HG02678 (cell line): ENCODE results near the gene SNX10.

ENCODE experiments used
- ATAC-seq: cut with Tn5 transposase; IDR thresholded peaks from one replicate; pipeline ENCODE4 v1.9.1; 2021; ENCODE audit warnings: mild to moderate bottlenecking, moderate library complexity; ENCODE audit not compliant: unreplicated experiment

The SNX10 gene

DNA sequence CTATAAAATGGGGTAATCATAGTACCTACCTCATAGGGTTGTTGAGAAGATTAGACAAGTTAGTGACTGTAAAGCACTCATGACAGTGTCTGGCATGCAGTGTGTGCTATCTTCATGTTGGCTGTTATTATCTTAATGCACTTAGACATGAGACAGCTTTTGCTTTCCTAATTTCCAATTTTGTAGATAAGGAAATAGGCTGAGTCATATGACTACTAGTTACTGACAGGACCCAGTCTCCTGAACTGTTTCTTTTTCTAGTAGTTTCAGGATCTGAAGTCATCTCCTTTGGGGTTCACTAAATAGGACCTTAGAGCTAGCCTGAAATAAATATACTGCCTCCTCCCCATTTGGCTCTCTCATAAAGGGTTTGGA is 74.2 kb downstream of the SNX10 start:
- ATAC-seq: no peak

DNA sequence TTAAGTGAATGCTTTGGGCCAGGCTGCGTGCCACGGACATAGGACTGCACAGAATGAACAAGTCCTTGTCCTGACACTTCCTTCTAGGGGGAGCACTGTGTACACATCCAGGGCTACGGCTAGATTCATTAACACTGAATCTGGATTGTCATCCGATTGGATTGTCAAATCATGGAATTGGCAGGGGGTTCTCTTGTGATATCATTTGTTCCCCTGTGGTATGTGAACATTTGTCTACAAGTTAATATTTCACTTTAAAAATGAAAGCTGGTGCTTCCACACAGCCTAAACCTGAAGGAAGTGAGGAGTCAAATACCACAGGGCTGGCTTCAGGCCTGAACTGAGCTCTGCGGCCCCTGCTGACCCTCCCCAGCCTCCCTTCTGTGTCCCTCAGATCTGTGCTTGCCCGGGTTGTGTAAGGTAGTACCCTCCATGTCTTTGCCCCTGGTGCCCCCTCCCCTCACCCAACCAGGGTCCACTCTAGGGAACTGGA is 75.6 kb downstream of the SNX10 start:
- no peak for ATAC-seq

DNA sequence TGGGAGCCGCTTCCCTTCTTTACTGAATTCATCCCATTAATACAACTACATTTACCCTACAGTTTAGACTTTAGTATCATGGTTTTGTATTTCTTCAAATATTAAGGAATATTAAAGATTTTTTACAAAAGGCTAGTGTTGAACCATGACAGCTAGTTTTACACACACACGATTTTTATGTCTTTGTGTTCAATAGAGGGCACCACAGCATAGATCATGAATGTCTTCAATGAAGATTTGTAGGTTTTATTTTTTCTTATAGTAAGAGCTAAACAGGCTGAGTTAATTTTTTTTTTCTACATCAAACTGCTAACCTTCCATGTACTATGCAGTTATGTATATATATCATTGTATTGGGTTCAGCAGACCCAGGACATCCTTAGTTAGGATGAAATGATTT is 76.9 kb downstream of the SNX10 start:
- ATAC-seq: no peak

DNA sequence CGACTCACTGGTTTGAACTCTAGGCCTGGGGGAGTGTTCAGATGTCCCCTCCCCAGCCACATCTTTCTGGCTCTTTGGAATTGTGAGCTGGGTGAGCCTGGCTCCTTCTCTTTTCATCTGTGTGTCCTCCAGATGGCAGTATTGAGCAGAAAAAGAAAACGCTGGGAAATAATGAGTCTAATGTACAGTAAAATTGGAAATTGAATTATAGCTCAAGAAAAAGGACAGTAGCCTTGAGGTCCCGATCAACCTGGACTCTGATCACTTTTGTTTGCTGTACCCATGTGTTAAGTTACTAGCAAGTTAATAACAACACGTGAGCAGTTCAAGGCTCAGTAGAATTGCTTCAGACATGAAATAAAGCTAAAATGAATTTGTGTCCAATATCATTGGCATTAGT is 77.9 kb downstream of the SNX10 start:
- ATAC-seq: no peak

DNA sequence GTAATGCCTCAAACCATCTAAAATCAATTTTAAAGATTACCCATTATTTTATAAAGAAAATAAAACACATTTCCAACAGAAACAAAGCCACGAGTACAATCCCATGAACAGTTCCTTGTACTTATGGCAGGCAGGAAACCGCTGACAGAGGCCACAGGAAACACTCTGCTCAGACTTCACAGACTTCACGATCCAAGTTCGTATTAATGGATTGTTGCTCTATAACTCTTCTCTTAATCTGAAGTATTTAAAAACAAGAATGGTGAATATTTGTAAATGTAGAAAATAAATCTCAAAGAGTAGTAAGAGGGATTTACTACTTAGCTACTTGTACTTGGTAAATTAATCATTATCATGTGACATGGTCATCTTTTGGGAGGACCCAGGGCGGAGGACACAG is 78.3 kb downstream of the SNX10 start:
- ATAC-seq: no peak

DNA sequence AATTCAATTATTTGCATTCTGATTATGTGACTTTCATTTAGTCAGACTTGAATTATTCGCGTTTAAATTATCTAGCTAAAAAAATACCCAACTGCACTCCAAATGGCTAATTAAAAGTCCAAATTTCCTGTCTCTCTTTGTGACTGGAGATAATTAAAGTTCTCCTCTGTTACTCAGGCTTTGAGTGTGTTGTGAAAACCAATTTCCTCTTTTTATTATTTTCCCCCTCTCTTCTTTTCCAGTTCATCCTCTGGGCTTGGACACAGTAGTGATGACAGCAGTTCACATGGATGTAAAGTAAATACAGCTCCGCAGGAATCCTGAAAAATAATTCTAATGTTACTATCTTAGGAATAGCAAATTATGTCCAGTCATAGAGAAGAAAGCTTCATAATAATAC is 80.6 kb downstream of the SNX10 start:
- no peak for ATAC-seq

DNA sequence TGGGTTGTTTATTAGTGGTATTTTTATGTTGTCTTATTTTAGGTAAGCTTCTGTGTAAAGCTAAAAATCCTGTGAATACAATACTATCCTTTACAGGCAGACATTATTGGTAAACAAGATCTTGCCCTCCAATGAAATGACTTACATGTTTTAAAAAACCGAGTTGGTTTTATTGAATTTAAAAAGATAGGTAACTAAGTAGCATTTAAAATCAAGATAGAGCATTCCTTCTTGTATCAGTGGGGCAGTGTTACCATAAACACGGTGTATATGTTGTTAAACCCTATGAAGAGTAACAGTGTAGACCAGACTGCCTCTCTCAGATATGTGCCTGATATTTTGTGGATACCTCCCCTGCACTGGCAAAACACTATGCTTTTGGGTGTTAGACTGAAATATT is 81.0 kb downstream of the SNX10 start:
- no peak for ATAC-seq

DNA sequence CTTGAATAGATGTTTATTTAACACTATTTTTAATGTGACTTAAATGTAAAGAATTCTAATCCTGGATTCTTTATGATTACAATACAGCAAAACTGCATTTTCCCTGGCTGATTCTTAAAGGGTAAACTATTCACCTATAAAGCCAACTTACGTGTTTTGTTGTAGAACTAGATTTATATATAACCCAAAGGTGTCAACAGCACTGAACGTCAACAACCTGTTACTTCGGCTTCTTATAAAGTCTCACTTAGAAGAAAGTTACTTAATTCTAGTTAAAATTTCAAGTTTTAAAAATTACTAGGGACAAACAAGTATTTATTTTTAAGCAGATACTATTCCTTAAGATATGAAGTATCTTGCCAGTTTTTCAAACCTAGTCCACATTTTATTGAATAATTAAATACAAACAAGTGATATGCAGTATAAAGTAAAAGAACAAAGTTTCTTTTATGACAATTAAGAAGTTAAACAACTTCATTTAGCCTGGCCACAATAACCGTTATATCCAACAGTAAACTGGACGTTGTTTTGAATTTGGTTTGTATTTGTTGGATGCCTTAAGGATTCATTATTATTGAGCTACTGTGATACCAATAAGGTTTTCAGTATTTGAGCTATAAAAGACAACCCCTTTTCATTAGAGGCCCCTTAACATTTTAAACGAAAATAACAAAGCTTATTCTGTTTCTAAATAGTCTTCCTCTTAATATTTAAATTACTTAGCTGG is 83.1 kb downstream of the SNX10 start:
- no peak for ATAC-seq

DNA sequence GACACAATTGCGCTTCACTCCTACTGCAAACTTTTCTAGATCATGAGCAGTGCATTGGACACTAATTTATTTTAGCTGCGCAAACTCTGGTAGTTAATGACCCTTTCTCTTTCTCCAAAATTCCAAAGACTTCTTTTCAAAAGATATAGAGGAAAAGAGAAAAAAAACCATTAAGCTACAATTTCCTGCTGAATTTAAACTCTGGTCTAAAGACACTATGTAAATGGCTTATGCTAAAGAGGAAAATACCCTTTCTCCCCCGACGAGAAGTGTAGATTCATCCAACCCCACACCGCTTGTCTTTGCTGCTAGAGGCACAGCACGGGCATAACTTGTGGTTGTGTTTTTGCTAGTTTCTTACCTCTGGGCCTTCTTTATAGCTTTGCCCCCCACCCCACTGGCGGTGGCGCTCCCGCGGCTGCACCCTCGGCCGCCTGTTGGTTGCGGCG is 84.1 kb downstream of the SNX10 start:
- peak; percentile 24 for ATAC-seq

DNA sequence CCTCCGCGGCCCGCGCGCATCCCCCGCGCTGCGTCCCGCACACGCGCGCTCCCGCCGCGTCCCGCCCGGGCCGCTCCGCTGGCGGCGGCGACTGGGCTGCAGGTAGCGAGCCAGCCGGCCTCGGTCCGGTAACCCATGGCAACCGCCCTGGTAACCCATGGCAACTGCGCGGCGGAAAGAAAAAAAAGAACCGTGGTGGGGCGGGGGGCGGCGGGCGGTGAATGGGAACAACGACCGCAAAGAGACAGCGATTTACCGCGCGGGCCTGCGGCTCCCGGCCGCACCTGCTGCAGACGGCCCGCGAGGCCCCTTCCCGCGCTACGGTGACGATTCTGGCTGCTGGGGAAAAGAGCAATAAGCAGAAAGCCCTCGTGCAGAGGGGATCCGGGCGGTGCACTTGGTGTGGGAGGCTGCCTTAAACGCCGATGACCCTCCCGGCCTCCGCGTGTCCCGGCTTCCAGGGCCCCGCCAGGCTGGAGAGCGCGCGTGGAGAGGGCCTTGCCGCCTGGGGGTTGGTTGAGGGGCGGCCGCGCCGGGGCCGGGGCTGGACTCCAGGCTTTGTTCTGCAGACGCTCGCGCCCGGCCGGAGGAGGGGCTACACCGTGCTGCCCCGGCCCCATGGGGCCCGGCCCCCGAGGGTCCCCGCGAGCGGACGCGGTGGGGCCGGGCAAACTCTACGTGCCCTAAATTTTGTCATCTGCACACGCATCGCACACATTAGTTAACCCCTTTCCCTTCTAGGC is 84.7 kb downstream of the SNX10 start:
- ATAC-seq: peak; percentile 47

DNA sequence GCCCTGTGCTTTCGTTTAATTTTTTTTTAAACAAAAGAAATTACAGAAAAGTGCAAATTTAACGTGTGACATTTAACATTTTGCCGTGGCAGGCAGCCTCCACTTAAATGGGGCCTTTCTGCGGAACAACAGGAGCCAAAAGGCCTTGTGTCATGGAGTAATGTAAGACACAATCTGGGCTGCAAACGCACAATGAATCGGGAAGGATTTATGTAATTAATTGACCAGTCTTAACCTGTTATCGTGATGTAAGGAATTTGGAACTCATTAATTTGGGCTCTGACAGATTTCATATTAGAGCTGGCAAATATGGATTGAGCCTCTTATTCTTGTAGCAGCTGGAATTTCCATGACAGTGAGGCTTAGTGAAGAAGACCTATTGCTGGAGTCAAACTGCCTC is 86.4 kb downstream of the SNX10 start:
- no peak for ATAC-seq

DNA sequence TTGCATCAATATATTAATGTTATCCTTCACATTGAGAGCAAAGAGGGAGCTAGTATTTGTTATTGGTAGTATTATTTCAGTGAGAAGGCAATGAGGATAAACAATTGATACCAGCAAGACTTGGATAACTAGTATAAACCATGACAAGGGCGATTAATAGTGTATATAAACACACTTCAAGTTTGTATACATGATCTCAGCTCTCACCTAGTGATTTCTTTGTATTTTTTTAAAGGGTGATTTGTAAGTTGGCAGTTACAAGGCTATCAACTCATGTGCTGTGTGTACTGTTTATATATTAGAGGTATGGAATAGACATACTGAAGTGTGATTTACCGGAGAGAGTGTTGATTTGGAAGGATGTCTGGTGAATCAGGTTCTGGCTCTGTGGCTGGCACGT is 88.0 kb downstream of the SNX10 start:
- ATAC-seq: no peak

DNA sequence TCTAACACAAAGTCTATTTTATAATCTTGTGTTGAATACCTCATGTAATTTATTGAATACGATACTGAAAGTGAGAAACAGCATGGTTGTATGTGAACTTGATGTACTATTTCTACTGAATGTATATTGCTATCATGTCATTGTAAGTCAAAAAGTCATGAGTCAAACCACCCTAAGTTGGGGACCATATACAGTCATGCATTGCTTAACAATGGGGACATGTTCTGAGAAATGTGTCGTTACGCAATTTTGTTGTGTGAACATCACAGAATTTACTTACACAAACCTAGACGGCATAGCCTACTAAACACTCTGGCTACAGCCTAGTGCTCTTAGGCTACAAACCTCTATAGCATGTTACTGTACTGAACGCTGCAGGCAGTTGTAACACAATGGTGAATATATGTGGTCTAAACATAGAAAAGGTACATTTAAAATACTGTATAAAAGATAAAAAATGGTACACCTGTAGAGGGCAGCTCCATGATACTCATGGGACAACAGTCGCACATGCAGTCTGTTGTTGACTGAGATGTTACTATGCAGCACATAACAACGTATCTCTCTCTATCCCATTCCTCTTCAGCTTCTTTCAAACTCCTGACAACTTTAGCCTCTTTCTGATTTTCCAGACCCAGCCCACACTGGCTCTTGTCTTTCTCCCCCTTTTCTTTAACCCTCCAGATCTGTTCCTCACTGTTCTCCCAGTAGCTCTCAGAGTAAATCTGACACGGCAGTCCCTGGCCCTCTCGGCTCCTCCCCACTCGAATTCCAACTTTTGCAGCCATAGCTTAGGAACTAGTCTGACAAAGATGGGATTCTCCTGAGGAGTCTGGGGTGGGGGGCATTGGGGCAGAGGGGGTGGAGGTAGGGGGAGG is 90.1 kb downstream of the SNX10 start:
- no peak for ATAC-seq

DNA sequence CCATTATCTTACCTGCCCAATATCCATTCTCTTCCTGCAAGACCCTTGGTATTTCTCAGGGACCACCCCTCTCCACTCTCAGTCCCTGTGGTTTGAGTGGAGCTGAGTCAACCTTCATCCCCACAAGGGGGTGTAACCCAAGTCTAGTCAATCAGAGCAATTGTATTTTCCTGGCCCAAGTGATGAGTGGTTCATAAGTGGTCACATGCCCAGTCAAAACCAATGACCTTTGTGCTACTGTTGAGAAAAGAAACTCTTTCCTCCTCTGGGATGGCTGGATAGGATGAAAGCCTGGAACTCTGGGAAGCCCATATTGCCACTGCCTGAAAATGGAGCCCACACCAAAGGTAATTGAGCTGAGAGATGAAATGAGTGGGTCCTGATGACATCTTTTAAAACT is 93.6 kb downstream of the SNX10 start:
- ATAC-seq: no peak

DNA sequence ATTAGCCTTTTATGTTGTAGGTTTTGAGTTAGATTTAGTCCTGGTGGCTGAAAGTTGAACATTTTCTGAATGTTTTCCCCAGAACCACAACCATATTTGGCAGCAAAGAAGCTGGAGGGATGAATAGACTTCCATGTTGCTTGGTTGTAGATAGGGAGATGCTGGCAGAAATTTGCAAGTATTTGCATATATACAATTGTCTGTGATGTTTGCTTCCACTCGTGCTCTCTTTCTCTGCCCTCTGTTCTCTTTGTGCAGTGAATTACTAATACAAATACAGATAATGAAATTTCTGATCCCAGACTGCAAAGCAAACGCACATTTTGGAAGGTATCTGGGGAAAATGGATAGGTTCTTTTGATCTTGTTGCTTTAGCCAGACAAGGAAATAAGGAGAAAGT is 96.1 kb downstream of the SNX10 start:
- ATAC-seq: no peak

DNA sequence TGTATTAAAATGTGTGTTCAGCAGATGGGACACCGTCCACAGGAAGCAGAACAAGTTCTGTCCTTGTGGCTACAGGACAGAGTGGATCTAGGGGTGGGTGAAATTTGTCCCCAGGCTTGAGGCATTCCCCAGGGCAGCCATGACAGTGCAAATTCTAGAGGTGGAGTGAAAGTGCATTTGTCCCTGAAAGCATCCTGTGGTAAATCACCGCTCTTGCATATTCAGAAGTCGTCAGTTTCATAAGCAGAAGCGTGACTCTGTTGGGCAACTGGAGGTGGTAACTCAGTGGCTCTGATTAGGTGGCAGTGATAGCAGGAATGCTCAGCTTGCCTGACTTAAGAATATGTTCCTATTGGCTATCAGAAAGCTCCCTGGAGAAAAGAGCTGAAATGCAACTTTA is 96.6 kb downstream of the SNX10 start:
- peak; percentile 82 for ATAC-seq

DNA sequence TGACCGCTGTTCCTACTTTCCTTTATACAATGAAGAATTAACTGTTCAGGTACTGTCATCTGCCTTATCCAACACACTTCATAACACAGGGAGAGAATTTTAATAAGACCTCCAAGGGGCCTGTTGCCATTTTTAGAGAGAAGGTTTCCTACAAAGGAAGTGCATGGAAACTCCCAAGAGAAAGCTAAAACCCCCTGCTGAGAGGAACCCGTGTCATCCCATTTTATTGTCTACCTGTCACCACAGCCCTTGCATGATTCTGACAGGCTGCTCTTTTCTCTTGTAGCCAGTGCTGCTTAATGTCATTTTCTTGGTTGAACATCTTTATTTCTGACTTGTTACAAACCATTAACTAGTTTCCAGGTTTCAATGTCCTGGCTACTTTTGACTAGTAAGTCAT is 98.4 kb downstream of the SNX10 start:
- no peak for ATAC-seq

DNA sequence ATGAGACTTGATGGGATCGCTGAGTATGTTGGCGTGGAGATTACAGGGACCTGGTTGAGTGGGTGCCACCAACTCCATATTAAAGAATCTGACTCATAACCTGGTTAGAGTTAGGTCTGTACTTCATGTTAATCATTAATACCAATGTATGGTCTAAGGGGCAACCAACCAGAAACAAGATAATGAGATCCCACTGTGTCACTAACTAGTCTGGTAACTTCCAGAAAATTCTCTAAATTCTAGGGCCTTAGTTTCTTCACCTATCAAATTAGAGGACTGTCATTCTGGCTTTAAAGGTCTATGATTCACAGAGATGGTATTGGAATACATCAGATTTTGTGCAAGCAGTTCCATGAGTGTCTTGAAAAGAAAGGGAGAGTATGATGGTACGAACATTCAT is 102.2 kb downstream of the SNX10 start:
- ATAC-seq: no peak

DNA sequence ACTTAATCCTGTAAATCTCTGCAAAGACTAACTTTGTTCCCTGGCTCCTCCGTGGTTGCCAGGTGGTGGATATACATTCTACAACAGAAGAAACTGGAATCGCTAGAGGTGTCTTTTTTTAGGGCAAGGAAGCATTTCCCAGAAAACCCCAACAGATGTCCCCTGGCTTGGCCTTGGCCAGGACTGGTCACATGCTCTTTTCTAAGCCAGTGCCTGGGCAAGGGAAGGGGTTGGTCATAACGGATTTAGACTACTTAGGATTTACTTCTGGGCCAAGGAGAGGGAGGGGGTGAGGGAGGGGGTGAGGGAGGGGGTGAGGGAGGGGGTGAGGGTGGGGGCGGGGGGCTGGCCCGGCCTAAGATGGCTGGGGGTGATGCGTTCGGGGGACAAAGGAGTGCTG is 105.7 kb downstream of the SNX10 start:
- ATAC-seq: no peak

DNA sequence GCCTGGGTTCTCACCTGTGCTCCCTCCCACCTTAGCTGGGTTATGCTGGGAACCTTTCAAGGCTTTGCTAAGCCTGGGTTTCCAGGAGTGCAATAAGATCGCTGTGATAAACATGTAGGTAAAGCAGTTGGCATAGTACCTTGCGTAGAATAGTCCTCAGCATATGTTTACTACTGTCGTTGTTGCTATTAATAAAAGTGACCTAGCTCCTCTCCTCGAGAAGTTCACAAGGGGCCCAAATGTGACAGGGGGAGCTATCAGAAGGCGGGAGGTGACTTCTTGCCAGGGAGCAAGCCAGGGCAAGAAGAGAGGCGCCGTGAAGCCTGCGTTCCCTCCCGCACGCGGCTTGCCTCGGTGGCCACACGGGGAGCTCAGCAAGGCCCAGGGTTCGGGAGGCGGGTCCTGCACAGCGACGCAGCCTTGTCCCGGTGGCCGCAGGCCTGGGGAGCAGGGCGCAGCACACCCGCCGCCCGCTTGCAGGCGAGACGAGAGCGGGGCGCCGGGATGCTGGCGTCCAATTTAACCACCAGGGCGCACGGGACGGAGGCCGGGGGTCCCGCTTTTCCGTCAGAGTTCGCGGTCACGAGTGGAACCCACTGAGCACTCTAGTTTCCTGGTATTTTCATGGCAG is 106.2 kb downstream of the SNX10 start:
- peak; percentile 27 for ATAC-seq

DNA sequence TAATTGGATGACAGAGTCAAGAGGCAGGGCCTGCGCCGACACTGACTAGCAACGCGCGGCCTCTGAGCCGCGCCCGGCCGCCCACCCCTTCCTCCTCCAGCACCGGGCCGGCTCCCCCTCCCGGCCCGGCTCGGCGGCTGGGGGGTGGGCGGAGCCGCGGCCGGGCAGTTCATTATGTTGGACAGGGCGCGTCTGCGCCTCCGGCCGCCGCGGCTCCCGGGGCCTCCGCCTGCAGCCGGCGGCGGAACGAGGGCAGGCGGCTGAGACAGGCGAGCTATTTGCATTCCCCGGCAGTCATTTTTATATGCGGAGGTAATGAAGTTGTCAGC is 106.7 kb downstream of the SNX10 start:
- peak; percentile 51 for ATAC-seq
